ENCODE data around the gene HTR4.

HTR4 gene

GRCh38 chr5:148524721-148525120 lies 129.6 kb downstream of the HTR4 start:
- DNase-seq = no peak

DNA sequence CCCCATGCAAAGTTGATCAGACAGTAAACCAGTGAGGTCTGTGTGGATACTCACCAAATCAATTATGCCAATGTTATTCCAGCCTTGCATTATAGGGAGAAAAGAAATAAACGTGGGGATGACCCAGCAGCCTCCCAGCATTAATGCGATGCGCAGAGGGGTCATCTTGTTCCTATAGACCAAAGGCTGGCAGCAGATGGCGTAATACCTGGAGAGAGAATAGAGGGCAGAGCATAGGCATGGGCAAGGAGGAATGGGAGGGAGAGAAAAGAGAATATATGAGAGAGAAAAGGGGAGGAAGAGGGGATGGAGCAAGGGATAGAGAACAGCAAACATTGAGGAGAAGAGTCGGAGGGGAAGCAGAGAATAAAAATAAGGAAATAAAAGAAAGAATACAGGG lies 131.2 kb downstream of the HTR4 start:
- no peak for DNase-seq

- no peak for DNase-seq
These were observed 138.9 kb downstream of the HTR4 start for GRCh38 chr5:148515460-148515859.

DNA sequence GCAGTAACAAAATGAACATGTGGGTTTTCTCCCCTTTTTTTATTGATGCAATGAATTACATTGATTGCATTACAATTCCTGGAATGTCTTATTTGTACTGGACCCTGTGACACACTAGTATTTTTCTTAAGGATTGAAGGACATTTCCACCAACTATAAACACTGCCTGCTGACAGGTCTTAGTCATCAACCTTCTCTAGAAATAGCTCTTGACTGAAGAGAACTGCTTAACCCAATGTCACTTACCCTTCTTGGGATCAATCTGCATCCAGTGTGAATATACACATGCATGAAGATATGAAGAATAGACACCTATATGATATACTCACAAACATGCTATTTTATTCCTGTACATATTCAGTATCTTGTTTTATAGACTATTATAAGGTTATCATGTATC lies 140.0 kb downstream of the HTR4 start:
- no peak for DNase-seq

DNA sequence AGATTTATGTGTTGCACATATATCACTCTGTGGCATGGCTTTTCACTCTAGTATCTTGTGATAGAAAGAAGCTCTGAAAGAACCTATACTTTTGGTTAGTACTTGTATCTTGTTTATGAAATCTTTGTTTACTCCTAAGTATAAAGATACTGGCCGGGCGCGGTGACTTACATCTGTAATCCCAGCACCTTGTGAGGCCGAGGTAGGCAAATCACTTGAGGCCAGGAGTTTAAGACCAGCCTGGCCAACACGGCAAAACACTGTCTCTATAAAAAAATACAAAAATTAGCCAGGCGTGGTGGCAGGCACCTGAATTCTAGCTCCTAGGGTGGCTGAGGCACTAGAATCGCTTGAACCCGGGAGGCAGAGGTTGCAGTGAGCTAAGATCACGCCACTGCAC lies 141.8 kb downstream of the HTR4 start:
- DNase-seq = no peak

DNA sequence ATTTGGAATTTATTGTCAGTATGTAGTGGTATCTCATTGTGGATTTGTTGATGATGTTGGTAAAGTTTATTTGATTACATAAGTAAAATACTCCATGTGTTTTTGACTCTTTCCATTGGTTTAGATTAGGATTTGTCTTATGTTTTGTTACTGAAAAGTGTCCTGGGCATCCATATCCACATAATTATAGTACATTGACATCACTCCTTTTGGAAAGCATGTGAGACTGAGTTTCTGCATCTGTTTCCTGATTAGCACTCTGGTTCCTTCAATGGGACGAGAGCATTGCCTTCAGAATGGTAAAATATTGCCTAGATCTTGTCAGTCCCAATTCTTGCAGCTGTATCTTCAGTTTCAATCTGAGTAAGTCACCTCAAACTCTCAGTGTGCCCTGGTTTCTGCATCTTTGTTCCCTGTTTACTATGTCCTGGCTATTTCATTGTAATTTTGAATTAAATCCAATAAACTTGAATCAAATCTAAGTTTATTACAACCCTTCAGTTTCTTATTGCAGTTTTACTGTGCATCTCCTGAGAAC lies 142.4 kb downstream of the HTR4 start:
- no peak for DNase-seq

DNA sequence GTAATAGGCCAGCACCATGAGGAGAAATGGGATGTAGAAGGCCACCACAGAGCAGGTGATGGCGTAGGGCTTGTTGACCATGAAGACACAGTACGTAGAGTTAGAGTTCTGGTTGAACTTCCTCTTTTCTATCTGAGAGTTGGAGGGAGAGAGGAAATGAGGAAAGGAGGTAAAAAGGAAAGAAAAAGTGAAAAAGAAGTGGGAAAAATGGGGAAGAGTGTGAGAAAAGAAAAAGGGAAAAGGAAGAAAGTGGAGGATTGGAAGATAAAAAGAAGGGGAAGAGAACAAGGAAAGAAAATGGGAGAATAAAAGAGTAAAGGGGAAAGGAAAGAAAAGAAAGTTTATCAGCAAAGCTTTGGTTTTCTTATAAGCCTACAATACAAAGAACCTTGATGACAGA lies 144.4 kb downstream of the HTR4 start:
- no peak for DNase-seq

DNA sequence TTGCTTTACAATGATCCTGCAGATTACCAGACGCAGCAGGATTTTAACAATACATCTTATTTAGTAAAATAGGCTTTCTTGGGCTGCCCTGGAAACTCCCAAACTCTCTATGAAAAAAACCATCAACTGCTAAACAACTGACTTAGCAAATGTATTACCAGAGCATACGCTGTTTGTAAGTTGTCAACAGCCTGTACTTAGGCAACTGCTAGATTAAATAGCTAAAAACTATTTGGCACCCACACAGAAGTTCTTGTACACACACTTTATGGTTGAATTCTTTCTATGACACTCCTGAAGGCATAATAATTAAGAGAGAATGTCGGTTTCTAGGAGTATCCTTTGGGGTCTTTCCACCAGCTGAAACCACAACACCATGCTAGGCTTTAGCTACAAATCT lies 146.7 kb downstream of the HTR4 start:
- no peak for DNase-seq

DNA sequence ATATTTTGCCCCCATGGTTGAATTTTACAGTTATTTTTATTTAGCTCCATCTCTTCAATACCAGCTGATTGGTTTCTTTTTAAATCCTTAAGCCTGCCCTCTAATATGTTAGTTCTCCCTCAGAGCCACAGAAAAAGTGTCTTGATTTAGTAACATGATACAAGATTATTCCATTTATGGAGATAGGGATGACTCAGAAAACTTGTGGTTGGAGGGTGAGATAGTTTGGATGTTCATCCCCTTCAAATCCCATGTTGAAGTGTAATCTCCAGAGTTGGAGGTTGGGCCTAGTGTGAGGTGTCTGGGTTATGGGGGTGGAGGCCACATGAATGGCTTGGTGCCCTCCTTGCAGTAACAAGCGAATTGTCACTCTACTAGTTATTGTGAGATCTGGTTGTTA lies 154.9 kb downstream of the HTR4 start:
- DNase-seq = no peak

DNA sequence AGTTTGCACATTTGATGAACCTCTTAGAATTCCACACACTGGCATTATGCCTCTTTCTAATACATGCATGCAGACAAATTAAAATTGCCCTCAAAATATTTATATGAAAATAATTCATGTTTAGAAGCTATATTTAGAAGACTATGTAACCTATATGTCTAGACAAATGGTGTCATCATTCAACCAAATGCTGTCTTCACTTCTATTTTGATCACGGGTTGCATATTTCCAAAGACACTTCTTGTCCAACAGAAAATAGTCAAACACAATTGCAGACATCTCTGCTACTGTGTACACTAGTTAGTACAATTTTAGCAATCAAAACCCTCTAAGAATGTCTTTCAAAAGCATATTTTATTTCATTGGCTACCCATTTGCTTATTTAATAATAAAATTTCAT lies 156.6 kb downstream of the HTR4 start:
- no peak for DNase-seq

DNA sequence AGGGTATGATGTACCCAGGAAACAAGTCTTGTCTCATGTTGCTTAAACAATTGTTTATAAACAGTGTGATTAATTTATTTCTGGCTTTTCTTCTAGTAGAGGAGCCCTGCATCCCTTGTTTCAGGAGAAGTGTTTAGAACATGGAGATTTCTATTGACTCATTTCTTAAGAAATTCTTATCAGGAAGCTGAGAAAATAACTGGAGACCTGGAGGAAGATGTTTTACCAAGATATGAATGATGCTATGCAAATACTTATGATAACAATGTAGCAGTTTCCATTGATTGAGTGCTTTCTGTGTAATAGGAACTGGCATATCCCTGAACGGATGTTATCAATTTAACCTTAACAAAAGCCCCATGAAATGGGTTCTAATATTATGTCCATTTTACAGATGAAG lies 162.0 kb downstream of the HTR4 start:
- no peak for DNase-seq

DNA sequence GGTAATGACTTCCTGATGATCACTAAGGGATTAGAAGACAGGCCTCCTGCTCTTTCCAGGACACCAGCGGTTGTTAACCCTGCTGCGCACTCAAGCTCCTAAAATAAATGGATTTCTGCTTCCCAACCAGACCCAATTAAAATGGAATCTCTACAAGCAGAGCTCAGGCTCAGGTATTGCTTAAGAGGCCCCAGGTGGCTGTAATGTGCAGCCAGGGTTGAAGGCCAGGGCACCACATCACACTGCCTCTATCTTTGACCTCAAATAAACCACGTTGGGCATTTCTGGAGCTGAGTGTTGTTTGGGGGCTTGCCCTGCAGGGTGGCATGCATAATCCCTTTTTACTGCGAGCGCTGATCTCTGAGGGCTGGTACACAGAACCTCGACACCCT lies 162.5 kb downstream of the HTR4 start:
- DNase-seq = no peak

GRCh38 chr5:148491015-148491792 lies 163.1 kb downstream of the HTR4 start:
- no peak for DNase-seq

DNA sequence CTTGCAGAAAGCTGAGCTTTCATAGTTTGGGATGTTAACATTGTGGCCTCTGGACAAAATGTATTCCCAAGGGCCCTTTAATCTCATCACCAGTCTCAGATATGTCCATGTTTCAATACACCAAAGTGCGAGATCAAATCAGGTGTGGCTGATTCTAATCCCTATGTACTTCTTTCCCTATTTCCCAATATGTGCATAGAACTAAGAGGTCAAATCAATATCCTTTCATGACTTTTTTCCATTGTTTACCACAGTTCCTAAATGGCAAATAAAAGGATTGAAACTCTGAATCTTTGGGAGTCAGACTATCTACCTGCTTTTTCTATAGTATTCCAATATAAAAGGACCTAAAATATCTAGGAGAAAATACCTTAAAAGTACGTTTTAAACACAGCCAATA lies 165.6 kb downstream of the HTR4 start:
- DNase-seq = no peak

- no peak for DNase-seq
These were observed 167.9 kb downstream of the HTR4 start for GRCh38 chr5:148486456-148486855.

DNA sequence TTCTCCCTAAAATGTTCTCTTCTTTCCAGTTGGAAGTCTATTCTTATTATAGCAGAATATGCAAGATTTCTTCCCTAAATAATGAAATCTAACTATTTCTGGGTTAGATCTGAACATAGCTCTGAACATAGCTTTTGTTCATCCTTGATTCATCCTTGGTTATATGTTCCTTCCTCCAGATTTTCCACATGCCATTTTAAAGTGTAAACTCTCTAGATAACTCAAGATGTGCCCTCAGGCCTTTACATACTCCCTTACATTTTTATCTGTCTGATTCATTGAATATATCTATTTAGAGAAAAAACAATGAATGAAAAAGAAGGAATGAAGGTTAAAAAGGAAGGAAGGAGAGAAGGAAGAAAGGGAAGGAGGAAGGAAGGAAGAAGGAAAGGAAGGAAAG lies 169.7 kb downstream of the HTR4 start:
- no peak for DNase-seq

GRCh38 chr5:148483750-148484149 lies 170.6 kb downstream of the HTR4 start:
- no peak for DNase-seq

GRCh38 chr5:148482697-148483462 lies 171.4 kb downstream of the HTR4 start:
- no peak for DNase-seq

DNA sequence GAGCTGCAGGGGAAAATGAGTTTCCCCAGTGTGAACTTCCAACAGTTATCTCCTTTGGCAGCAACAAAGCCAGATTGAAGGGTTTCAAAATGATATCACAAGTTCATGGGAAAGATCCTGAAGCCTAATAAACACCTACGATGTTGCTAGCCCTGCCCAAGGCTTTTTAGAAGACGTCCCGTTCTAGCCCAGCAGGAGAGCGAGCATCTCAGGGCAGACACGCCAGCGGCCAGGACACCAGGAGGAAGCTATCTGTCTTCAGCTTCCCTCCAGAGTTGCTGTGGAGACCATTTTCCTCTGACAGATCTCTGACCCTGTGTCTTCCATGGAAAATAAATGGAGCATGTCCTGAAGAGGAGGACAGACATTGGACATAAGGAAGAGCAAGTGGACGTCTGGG lies 172.1 kb downstream of the HTR4 start:
- DNase-seq = no peak

GRCh38 chr5:148477429-148477828 lies 176.9 kb downstream of the HTR4 start:
- no peak for DNase-seq

GRCh38 chr5:148476302-148476701 lies 178.0 kb downstream of the HTR4 start:
- DNase-seq = no peak

DNA sequence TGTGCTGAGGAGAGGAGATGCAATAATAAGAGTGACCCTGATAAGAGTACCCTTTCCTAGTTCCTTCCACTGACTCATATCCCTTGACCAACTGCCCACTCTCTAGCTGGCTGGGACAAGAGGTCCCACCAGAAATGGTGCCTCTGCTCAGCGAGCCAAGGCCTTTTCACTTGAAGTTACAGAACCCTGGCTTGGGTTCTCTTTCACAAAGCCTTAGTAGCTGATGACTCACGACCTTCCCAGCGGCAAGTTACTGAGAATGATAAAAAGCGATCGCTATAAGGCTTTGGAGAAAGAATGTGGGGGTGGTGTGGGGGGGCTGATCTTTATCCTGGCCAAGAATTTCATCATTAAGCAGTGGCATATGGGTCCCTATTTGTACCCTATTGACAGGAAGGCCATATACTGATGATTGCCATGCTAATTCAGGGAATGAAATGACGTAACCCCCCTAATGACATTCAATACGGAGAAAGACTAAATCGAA lies 180.3 kb downstream of the HTR4 start:
- DNase-seq = no peak

DNA sequence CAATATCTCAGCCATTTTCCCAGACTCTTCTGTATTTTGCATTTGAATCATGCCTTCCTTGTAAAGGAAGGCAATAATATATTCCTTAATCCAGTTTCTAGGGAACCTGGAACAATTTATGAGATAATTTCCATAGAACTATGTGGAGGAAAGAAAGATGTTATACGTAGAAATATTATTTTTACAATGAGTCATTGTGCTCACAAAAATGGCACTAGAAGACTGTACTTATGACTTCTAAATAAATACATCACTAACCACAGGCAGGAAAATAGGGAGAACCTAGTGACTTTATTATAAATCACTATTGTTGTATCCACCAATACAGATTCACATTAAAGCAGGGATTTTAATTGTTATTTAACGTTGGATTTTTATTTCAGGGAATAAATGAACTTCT lies 182.9 kb downstream of the HTR4 start:
- no peak for DNase-seq

- no peak for DNase-seq
These were observed 184.8 kb downstream of the HTR4 start for GRCh38 chr5:148469501-148469935.
